GM12878 (cell line): ENCODE data around the gene SPDYE2B. TPM values are rescaled to one million over a fixed set of nuclear protein-coding genes. Genes with fewer than 3 reads are reported as not detected.
"Not testable (repeated sequence)": the region's sequence is repeated elsewhere in the genome, so short reads cannot be mapped to it uniquely, and the experiment has no call there.

ENCODE experiments used
- ATAC-seq: fragments of 200-7000 bp; cut with Tn5 transposase; 3 replicates; pipeline ENCODE4 v1.9.1; 2020; ENCODE audit warnings: mild to moderate bottlenecking, moderate library complexity
- BruUV-seq: library from RNA; stranded (reverse); fragments of 400-500 nt; replicated peaks from 2 replicates; lab custom pipeline; 2021; lab: Mats Ljungman, UMichigan
- CTCF ChIA-PET: fragments of 300-600 bp; sonication (Branson Sonifier 250); formaldehyde crosslinking; extraction: SDS; loops from one replicate; lab custom pipeline; 2021; ENCODE audit warnings: inconsistent platforms; lab: Yijun Ruan, JAX
- POLR2A ChIA-PET: fragments of 350-600 bp; formaldehyde crosslinking; extraction: SDS; loops from one replicate; lab custom pipeline; 2021; ENCODE audit warnings: inconsistent platforms; lab: Charles Lee
- RAD21 ChIA-PET: fragments of 300-600 bp; sonication (Branson Sonifier 250); formaldehyde crosslinking; loops from one replicate; lab custom pipeline; 2023; ENCODE audit warnings: antibody characterized with exemption; ENCODE audit not compliant: unreplicated experiment; lab: Charles Lee
- SMC1A ChIA-PET: fragments of 300-600 bp; sonication (Branson Sonifier 250); formaldehyde crosslinking; loops from one replicate; lab custom pipeline; 2023; ENCODE audit not compliant: unreplicated experiment, uncharacterized antibody; lab: Charles Lee
- DNase-seq: peaks from one replicate; pipeline ENCODE4 v3.0.0-alpha.2; 2011; ENCODE audit warnings: low read depth, low spot score
- FAIRE-seq: peaks from 3 replicates; lab custom pipeline; 2011; peaks lifted over from hg19 to GRCh38; lab: Jason Lieb, UNC
- H2AFZ ChIP-seq: 2 replicates; pipeline ENCODE4 v1.6.0; 2011; ENCODE audit warnings: low read depth, low read length, control low read depth; ENCODE audit not compliant: control insufficient read depth
- H3K27ac ChIP-seq: 2 replicates; pipeline ENCODE4 v1.5.1; 2011; ENCODE audit warnings: control low read depth; ENCODE audit not compliant: control insufficient read depth, insufficient read depth
- H3K27me3 ChIP-seq, 2 experiments: replicated peaks in 1 of 2; 2 replicates each; pipeline versions ENCODE4 v1.6.0 to v1.6.1; 2011; ENCODE audit warnings: low read length in 1 of 2; ENCODE audit not compliant: control insufficient read depth in 2 of 2, insufficient read depth in 2 of 2
- H3K36me3 ChIP-seq, 2 experiments: 2 replicates each; pipeline ENCODE4 v1.5.1; 2011; ENCODE audit warnings: low read length in 1 of 2; ENCODE audit not compliant: control insufficient read depth in 2 of 2, insufficient read depth in 2 of 2
- H3K4me1 ChIP-seq: 2 replicates; pipeline ENCODE4 v1.6.1; 2011; ENCODE audit warnings: mild to moderate bottlenecking, low read length, moderate library complexity, mixed read lengths; ENCODE audit not compliant: control insufficient read depth, insufficient read depth
- H3K4me2 ChIP-seq: 2 replicates; pipeline ENCODE4 v1.6.0; 2011; ENCODE audit warnings: control low read depth; ENCODE audit not compliant: control insufficient read depth, insufficient read depth
- H3K4me3 ChIP-seq: fragments of 200-600 bp; sonication (generic); 2 replicates; pipeline ENCODE4 v1.5.1; 2016
- H3K79me2 ChIP-seq: 2 replicates; pipeline ENCODE4 v1.6.0; 2011; ENCODE audit warnings: low read length; ENCODE audit not compliant: control insufficient read depth, insufficient read depth
- H3K9ac ChIP-seq: 2 replicates; pipeline ENCODE4 v1.8.0; 2011; ENCODE audit warnings: low read length, control low read depth, mixed read lengths; ENCODE audit not compliant: control insufficient read depth, insufficient read depth
- H3K9me3 ChIP-seq: replicated peaks from 3 replicates; pipeline ENCODE4 v1.5.1; 2011; ENCODE audit warnings: mild to moderate bottlenecking, low read length; ENCODE audit not compliant: control insufficient read depth, insufficient read depth
- H4K20me1 ChIP-seq: 2 replicates; pipeline ENCODE4 v1.6.0; 2011; ENCODE audit not compliant: control insufficient read depth, insufficient read depth
- WGBS: methylation state at CpG from one replicate; pipeline ENCODE4 v1.1.6; 2016; ENCODE audit warnings: low lambda C conversion rate; ENCODE audit not compliant: insufficient replicate concordance, insufficient coverage; ENCODE audit errors: missing lambda C conversion rate; 5-methylcytosine and 5-hydroxymethylcytosine counted together
- in situ Hi-C: fragments of 300-500 bp; cut with MboI; formaldehyde crosslinking; loops from 9 replicates; pipeline ENCODE4 v1.14.3; 2018; ENCODE audit warnings: mixed read lengths
- intact Hi-C: fragments of 100-400 bp; cut with micrococcal nuclease; formaldehyde crosslinking; loops from one replicate; pipeline ENCODE4 v1.14.2; 2022; ENCODE audit not compliant: unreplicated experiment
- polyA plus RNA-seq, 11 experiments: library from polyadenylated mRNA; depleted of rRNA in 4 of 11; unstranded in 6 of 11; stranded (reverse) in 5 of 11; fragments of >200 nt; fragmentation: Nextera tagmentation in 4 of 11; fragmentation: Illumina TruSeq in 1 of 11; extraction: Ambion mirVana in 4 of 11; extraction: Trizol in 1 of 11; gene quantifications; 1 replicate in 1 of 11; 2 replicates in 10 of 11; pipeline versions ENCODE4 v1.2.1 to v1.2.3, GENCODE V29; 2011 to 2016; ENCODE audit warnings: inconsistent platforms in 2 of 11, missing spikeins in 2 of 11, low read depth in 1 of 11
- total RNA-seq, 4 experiments: library from RNA; depleted of rRNA in 3 of 4; stranded (reverse); fragments of >200 nt in 3 of 4; fragmentation: Illumina TruSeq in 1 of 4; extraction: Trizol in 1 of 4; gene quantifications; 2 replicates each; pipeline versions ENCODE4 v1.2.1 to v1.2.3, GENCODE V29; 2013 to 2021

SPDYE2B gene
- total and polyA plus RNA-seq, 10 of the 15 experiments (the other 5 are each of a cell fraction or from before 2014, with no cell fraction given): 0.19 to 0.59 (median 0.32) TPM; not detected in 7

DNA sequence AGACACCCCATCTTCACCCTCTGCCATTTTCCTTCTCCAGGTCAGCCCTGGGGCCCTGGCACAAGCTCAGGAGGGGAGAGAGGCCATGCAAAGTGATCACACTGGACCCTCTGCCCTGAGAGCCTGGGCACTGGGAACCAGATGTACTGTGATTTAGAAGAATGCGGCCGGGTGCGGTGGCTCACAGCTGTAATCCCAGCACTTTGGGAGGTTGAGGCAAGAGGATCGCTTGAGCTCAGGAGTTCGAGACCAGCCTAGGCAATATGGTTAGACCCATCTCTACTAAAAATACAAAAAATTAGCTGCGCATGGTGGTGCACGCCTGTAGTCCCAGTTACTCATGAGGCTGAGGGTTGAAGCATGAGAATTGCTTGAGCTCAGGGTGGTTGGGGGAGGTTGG lies 2.3 kb upstream of the SPDYE2B start:
- FAIRE-seq, H3K9ac ChIP-seq, H3K4me2 ChIP-seq, H3K27ac ChIP-seq, POLR2A ChIA-PET, BruUV-seq, H4K20me1 ChIP-seq, DNase-seq, H3K36me3 ChIP-seq, RAD21 ChIA-PET, H2AFZ ChIP-seq, ATAC-seq, H3K9me3 ChIP-seq, H3K4me1 ChIP-seq, H3K79me2 ChIP-seq, CTCF ChIA-PET, H3K27me3 ChIP-seq, intact Hi-C loops, in situ Hi-C loops, H3K4me3 ChIP-seq, SMC1A ChIA-PET: not testable (repeated sequence)
- WGBS: 98% methylated on average over 5 of the region's 7 CpGs

DNA sequence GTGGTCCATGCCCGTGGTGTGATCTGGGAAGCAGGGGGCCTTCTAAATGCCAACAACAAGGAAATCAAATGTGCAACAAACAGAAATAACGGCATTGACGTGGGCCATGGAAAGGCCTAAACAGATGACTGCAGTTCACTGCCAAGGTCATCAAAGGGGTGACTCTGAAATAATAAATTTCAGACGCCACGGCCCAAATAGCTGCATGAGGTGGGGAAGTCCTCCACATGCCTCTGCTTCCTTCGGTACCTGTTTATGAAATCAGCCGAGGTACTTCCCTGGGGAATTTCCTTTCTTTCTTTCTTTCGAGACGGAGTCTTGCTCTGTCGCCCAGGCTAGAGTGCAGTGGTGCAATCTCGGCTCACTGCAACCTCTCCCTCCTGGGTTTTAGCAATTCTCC lies 14.6 kb downstream of the SPDYE2B start:
- SMC1A ChIA-PET, FAIRE-seq, CTCF ChIA-PET, H3K27me3 ChIP-seq, intact Hi-C loops, H3K79me2 ChIP-seq, POLR2A ChIA-PET, H3K4me3 ChIP-seq, H3K27ac ChIP-seq, H3K9ac ChIP-seq, RAD21 ChIA-PET, H3K36me3 ChIP-seq, in situ Hi-C loops, H4K20me1 ChIP-seq, H3K4me2 ChIP-seq, BruUV-seq, H3K9me3 ChIP-seq, H3K4me1 ChIP-seq, ATAC-seq, H2AFZ ChIP-seq, DNase-seq: not testable (repeated sequence)
- 0% methylated on average over 4 of the region's 11 CpGs for WGBS

- H4K20me1 ChIP-seq, H2AFZ ChIP-seq, CTCF ChIA-PET, H3K9me3 ChIP-seq, POLR2A ChIA-PET, H3K27me3 ChIP-seq, H3K4me3 ChIP-seq, H3K9ac ChIP-seq, DNase-seq, H3K4me1 ChIP-seq, in situ Hi-C loops, H3K4me2 ChIP-seq, RAD21 ChIA-PET, H3K79me2 ChIP-seq, H3K36me3 ChIP-seq, ATAC-seq, SMC1A ChIA-PET, BruUV-seq, FAIRE-seq, intact Hi-C loops, H3K27ac ChIP-seq: not testable (repeated sequence)
- no CpG with 5 or more reads among the region's 16 CpGs for WGBS
Observed at GRCh38 chr7:102666850-102667249, 16.7 kb downstream of the SPDYE2B start.

DNA sequence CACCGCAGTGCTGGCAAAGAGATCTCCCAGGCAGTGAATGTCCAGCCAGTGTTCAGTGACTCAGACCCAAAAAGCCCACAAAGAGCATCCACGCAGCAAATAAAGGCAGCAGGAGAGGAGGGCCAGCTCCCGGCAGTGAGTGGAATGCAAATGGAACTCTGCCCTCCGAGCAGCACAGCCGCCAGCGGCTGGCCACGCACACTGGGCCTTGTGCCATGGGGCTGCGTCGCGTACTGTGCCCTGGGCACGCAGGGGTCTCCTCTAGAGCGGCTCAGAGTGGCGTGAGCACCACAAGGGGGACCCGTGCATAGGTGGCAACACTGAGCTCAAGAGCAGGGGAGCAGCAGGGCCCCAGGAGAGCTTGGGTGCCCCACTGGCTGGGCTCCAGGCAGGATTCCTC lies 17.4 kb downstream of the SPDYE2B start:
- H3K27me3 ChIP-seq, in situ Hi-C loops, DNase-seq, CTCF ChIA-PET, H3K4me3 ChIP-seq, intact Hi-C loops, H3K27ac ChIP-seq, POLR2A ChIA-PET, H3K36me3 ChIP-seq, H3K4me2 ChIP-seq, H3K9me3 ChIP-seq, FAIRE-seq, RAD21 ChIA-PET, BruUV-seq, H3K79me2 ChIP-seq, SMC1A ChIA-PET, H4K20me1 ChIP-seq, H3K4me1 ChIP-seq, ATAC-seq, H3K9ac ChIP-seq, H2AFZ ChIP-seq: not testable (repeated sequence)
- WGBS: no CpG with 5 or more reads among the region's 14 CpGs
